Hepatocyte (in vitro differentiated cells): ENCODE data around the gene SPRYD7.

Experiments
- EZH2 ChIP-seq: fragments of 200-600 bp; sonication (generic); IDR thresholded peaks from 2 replicates; pipeline ENCODE4 v1.6.1; 2016; ENCODE audit warnings: antibody characterized with exemption, mild to moderate bottlenecking, borderline replicate concordance
- EZH2phosphoT487 ChIP-seq: fragments of 200-600 bp; sonication (generic); IDR thresholded peaks from one replicate; pipeline ENCODE4 v1.6.1; 2018; ENCODE audit warnings: antibody characterized with exemption, mild to moderate bottlenecking, low read depth, moderate library complexity; ENCODE audit not compliant: unreplicated experiment, severe bottlenecking
- TF ChIP-seq, protein P1 (sequence below): fragments of 200-600 bp; sonication (generic); IDR thresholded peaks from 2 replicates; pipeline ENCODE4 v1.5.1; 2016; ENCODE audit warnings: antibody characterized with exemption, mild to moderate bottlenecking; ENCODE audit not compliant: poor library complexity

DNA sequence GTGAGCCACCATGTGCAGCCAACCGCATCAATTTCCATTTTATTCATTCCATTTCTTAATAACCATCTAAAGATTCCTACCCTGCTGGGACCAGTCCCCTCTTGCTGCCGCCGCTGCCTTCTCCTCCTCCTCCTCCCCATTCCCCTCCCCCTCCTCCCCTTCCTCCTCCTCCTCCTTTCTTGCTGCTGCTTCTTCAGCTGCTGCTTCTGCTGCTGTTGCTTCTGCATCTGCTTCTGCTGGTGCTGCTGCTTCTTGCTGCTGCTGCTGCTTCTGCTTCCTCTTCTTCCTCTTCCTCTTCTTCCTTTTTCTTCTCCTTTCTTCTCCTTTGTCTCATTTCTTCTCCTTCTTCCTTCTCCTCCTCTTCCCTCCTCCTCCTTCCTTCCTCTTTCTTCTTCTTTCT lies 20.0 kb upstream of the SPRYD7 start:
- TF ChIP-seq, protein P1, sequence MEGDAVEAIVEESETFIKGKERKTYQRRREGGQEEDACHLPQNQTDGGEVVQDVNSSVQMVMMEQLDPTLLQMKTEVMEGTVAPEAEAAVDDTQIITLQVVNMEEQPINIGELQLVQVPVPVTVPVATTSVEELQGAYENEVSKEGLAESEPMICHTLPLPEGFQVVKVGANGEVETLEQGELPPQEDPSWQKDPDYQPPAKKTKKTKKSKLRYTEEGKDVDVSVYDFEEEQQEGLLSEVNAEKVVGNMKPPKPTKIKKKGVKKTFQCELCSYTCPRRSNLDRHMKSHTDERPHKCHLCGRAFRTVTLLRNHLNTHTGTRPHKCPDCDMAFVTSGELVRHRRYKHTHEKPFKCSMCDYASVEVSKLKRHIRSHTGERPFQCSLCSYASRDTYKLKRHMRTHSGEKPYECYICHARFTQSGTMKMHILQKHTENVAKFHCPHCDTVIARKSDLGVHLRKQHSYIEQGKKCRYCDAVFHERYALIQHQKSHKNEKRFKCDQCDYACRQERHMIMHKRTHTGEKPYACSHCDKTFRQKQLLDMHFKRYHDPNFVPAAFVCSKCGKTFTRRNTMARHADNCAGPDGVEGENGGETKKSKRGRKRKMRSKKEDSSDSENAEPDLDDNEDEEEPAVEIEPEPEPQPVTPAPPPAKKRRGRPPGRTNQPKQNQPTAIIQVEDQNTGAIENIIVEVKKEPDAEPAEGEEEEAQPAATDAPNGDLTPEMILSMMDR: no peak
- no peak for TF ChIP-seq EZH2
- TF ChIP-seq EZH2phosphoT487: no peak
